IPS-20b (cell line): ENCODE data around the gene TMPRSS11D.

Experiments
- H3K27ac ChIP-seq: one replicate; pipeline ENCODE4 v1.5.1; 2013; ENCODE audit warnings: low read length
- H3K27me3 ChIP-seq: 2 replicates; pipeline ENCODE4 v1.6.1; 2013; ENCODE audit warnings: mild to moderate bottlenecking, low read length, inconsistent platforms; ENCODE audit not compliant: insufficient read depth
- H3K36me3 ChIP-seq: 2 replicates; pipeline ENCODE4 v1.6.1; 2013; ENCODE audit warnings: low read depth, mild to moderate bottlenecking, inconsistent platforms, low read length, moderate library complexity; ENCODE audit not compliant: insufficient read depth
- H3K4me1 ChIP-seq: 2 replicates; pipeline ENCODE4 v1.6.1; 2013; ENCODE audit warnings: mild to moderate bottlenecking, control low read depth, inconsistent platforms, low read length, moderate library complexity; ENCODE audit not compliant: insufficient read depth
- H3K4me3 ChIP-seq: 2 replicates; pipeline ENCODE4 v1.5.1; 2013; ENCODE audit warnings: mild to moderate bottlenecking, low read length, inconsistent platforms
- H3K9ac ChIP-seq: 2 replicates; pipeline ENCODE4 v1.6.1; 2013; ENCODE audit warnings: low read depth, mild to moderate bottlenecking, inconsistent platforms, low read length, moderate library complexity
- H3K9me3 ChIP-seq: 2 replicates; pipeline ENCODE4 v1.6.1; 2013; ENCODE audit warnings: mild to moderate bottlenecking, low read depth, low read length, inconsistent platforms; ENCODE audit not compliant: insufficient read depth

The TMPRSS11D gene

GRCh38 chr4:67911141-67911540, 27.3 kb upstream of the TMPRSS11D start:
- H3K4me3 ChIP-seq = no peak overlapping the region
- no peaks in the 10 kb centered on the region for H3K36me3 ChIP-seq
- H3K9me3 ChIP-seq = no peaks in the 10 kb centered on the region
- H3K27me3 ChIP-seq = no peaks in the 10 kb centered on the region
- H3K9ac ChIP-seq = no peak overlapping the region
- no peaks in the 10 kb centered on the region for H3K4me1 ChIP-seq
- no peak overlapping the region for H3K27ac ChIP-seq

GRCh38 chr4:67910585-67910905, 26.7 kb upstream of the TMPRSS11D start:
- no peaks in the 10 kb centered on the region for H3K27me3 ChIP-seq
- H3K9me3 ChIP-seq = no peaks in the 10 kb centered on the region
- no peak overlapping the region for H3K9ac ChIP-seq
- no peaks in the 10 kb centered on the region for H3K4me1 ChIP-seq
- no peak overlapping the region for H3K27ac ChIP-seq
- H3K4me3 ChIP-seq = no peak overlapping the region
- H3K36me3 ChIP-seq = no peaks in the 10 kb centered on the region

GRCh38 chr4:67909905-67910584, 26.2 kb upstream of the TMPRSS11D start:
- no peak overlapping the region for H3K27ac ChIP-seq
- no peaks in the 10 kb centered on the region for H3K4me1 ChIP-seq
- H3K36me3 ChIP-seq = no peaks in the 10 kb centered on the region
- H3K9me3 ChIP-seq = no peaks in the 10 kb centered on the region
- no peaks in the 10 kb centered on the region for H3K27me3 ChIP-seq
- H3K9ac ChIP-seq = no peak overlapping the region
- no peak overlapping the region for H3K4me3 ChIP-seq

- H3K9ac ChIP-seq = no peak overlapping the region
- no peaks in the 10 kb centered on the region for H3K36me3 ChIP-seq
- H3K27me3 ChIP-seq = no peaks in the 10 kb centered on the region
- no peak overlapping the region for H3K27ac ChIP-seq
- no peaks in the 10 kb centered on the region for H3K9me3 ChIP-seq
- H3K4me3 ChIP-seq = no peak overlapping the region
- H3K4me1 ChIP-seq = no peaks in the 10 kb centered on the region
Measured at GRCh38 chr4:67907650-67908049, 23.8 kb upstream of the TMPRSS11D start.

- H3K27me3 ChIP-seq = no peaks in the 10 kb centered on the region
- no peak overlapping the region for H3K9ac ChIP-seq
- no peak overlapping the region for H3K4me3 ChIP-seq
- no peaks in the 10 kb centered on the region for H3K36me3 ChIP-seq
- H3K4me1 ChIP-seq = no peaks in the 10 kb centered on the region
- no peaks in the 10 kb centered on the region for H3K9me3 ChIP-seq
- no peak overlapping the region for H3K27ac ChIP-seq
Measured at GRCh38 chr4:67899096-67899495, 15.3 kb upstream of the TMPRSS11D start.

GRCh38 chr4:67897686-67898085, 13.9 kb upstream of the TMPRSS11D start:
- no peak overlapping the region for H3K27ac ChIP-seq

GRCh38 chr4:67896421-67897065, 12.7 kb upstream of the TMPRSS11D start:
- no peaks in the 10 kb centered on the region for H3K27me3 ChIP-seq
- H3K36me3 ChIP-seq = no peaks in the 10 kb centered on the region
- no peak overlapping the region for H3K27ac ChIP-seq
- no peaks in the 10 kb centered on the region for H3K9me3 ChIP-seq
- no peak overlapping the region for H3K4me3 ChIP-seq
- H3K4me1 ChIP-seq = no peaks in the 10 kb centered on the region
- H3K9ac ChIP-seq = no peak overlapping the region

More at GRCh38 chr4:67897686-67898085, 13.9 kb upstream of the TMPRSS11D start:
- no peaks in the 10 kb centered on the region for H3K9me3 ChIP-seq
- no peaks in the 10 kb centered on the region for H3K36me3 ChIP-seq
- no peak overlapping the region for H3K4me3 ChIP-seq
- H3K4me1 ChIP-seq = no peaks in the 10 kb centered on the region
- no peak overlapping the region for H3K9ac ChIP-seq
- no peaks in the 10 kb centered on the region for H3K27me3 ChIP-seq

GRCh38 chr4:67894659-67895058, 10.9 kb upstream of the TMPRSS11D start:
- no peaks in the 10 kb centered on the region for H3K4me1 ChIP-seq
- H3K9ac ChIP-seq = no peak overlapping the region
- H3K27ac ChIP-seq = no peak overlapping the region
- H3K36me3 ChIP-seq = no peaks in the 10 kb centered on the region
- H3K27me3 ChIP-seq = no peaks in the 10 kb centered on the region
- H3K4me3 ChIP-seq = no peak overlapping the region
- H3K9me3 ChIP-seq = no peaks in the 10 kb centered on the region

- no peak overlapping the region for H3K4me3 ChIP-seq
- no peak overlapping the region for H3K9ac ChIP-seq
- H3K4me1 ChIP-seq = no peaks in the 10 kb centered on the region
- no peaks in the 10 kb centered on the region for H3K27me3 ChIP-seq
- H3K36me3 ChIP-seq = no peaks in the 10 kb centered on the region
- no peak overlapping the region for H3K27ac ChIP-seq
- H3K9me3 ChIP-seq = no peaks in the 10 kb centered on the region
Measured at GRCh38 chr4:67892905-67893304, 9.1 kb upstream of the TMPRSS11D start.

GRCh38 chr4:67892253-67892652, 8.5 kb upstream of the TMPRSS11D start:
- H3K9ac ChIP-seq = no peak overlapping the region
- H3K27me3 ChIP-seq = no peaks in the 10 kb centered on the region
- H3K9me3 ChIP-seq = no peaks in the 10 kb centered on the region
- H3K36me3 ChIP-seq = no peaks in the 10 kb centered on the region
- no peaks in the 10 kb centered on the region for H3K4me1 ChIP-seq
- no peak overlapping the region for H3K4me3 ChIP-seq
- H3K27ac ChIP-seq = no peak overlapping the region

- Histone ChIP-seq H3K4me3 (no peak overlapping the region), H3K27me3 (no peaks in the 10 kb centered on the region), H3K27ac (no peak overlapping the region), H3K4me1 (no peaks in the 10 kb centered on the region), H3K36me3 (no peaks in the 10 kb centered on the region), H3K9ac (no peak overlapping the region), H3K9me3 (no peaks in the 10 kb centered on the region)
Measured at GRCh38 chr4:67891645-67892044, 7.8 kb upstream of the TMPRSS11D start.

GRCh38 chr4:67886281-67886680, 2.5 kb upstream of the TMPRSS11D start:
- H3K27ac ChIP-seq = no peak overlapping the region
- H3K36me3 ChIP-seq = no peaks in the 10 kb centered on the region
- H3K4me3 ChIP-seq = no peak overlapping the region
- H3K9me3 ChIP-seq = no peaks in the 10 kb centered on the region
- H3K9ac ChIP-seq = no peak overlapping the region
- no peaks in the 10 kb centered on the region for H3K27me3 ChIP-seq
- H3K4me1 ChIP-seq = no peaks in the 10 kb centered on the region; the same call in 1 of the 2 replicates
